OCI-LY3 (cell line): ENCODE measurements around the gene GRIP1.

Experiments used
- H2AFZ ChIP-seq: fragments of 200-600, 300-600 bp; shearing (Covaris generic); 2 replicates; pipeline ENCODE4 v1.6.0; 2014; ENCODE audit warnings: antibody characterized with exemption, low read depth, low read length
- H3K27ac ChIP-seq: fragments of 200-600, 300-600 bp; sonication (generic); 2 replicates; pipeline ENCODE4 v1.5.1; 2014; ENCODE audit warnings: mild to moderate bottlenecking, low read length, moderate library complexity, mixed read lengths
- H3K27me3 ChIP-seq: fragments of 200-600, 300-600 bp; sonication (generic); 2 replicates; pipeline ENCODE4 v1.6.1; 2014; ENCODE audit warnings: low read depth, low read length, mixed read lengths
- H3K36me3 ChIP-seq: fragments of 200-600, 300-600 bp; sonication (generic); replicated peaks from 2 replicates; pipeline ENCODE3; 2014; ENCODE audit warnings: low read depth, low read length, mixed read lengths
- H3K4me1 ChIP-seq: fragments of 300-600, 200-600 bp; sonication (generic); 2 replicates; pipeline ENCODE4 v1.6.1; 2014; ENCODE audit warnings: low read length, mixed read lengths
- H3K4me2 ChIP-seq: fragments of 200-600, 300-600 bp; sonication (generic); 2 replicates; pipeline ENCODE4 v1.6.1; 2014; ENCODE audit warnings: low read length, mixed read lengths
- H3K4me3 ChIP-seq: fragments of 300-600, 200-600 bp; sonication (generic); 2 replicates; pipeline ENCODE4 v1.5.1; 2014; ENCODE audit warnings: antibody characterized with exemption, mild to moderate bottlenecking, low read length, moderate library complexity
- H3K79me2 ChIP-seq: fragments of 300-600, 200-600 bp; shearing (Covaris generic); 2 replicates; pipeline ENCODE4 v1.6.1; 2014; ENCODE audit warnings: mild to moderate bottlenecking, low read length, mixed read lengths
- H3K9ac ChIP-seq: fragments of 300-600, 200-600 bp; shearing (Covaris generic); 2 replicates; pipeline ENCODE4 v1.6.0; 2014; ENCODE audit warnings: mild to moderate bottlenecking, low read length, moderate library complexity
- H3K9me3 ChIP-seq: fragments of 200-600, 300-600 bp; shearing (Covaris generic); 2 replicates; pipeline ENCODE4 v1.6.1; 2014; ENCODE audit warnings: low read length, mixed read lengths; ENCODE audit not compliant: insufficient read depth
- H4K20me1 ChIP-seq: fragments of 200-600, 300-600 bp; sonication (generic); 2 replicates; pipeline ENCODE4 v1.6.1; 2016; ENCODE audit warnings: low read length, mixed read lengths; ENCODE audit not compliant: insufficient read depth
- EZH2phosphoT487 ChIP-seq: fragments of 200-600 bp; shearing (Covaris generic); IDR thresholded peaks from 2 replicates; pipeline ENCODE4 v1.6.1; 2018; ENCODE audit warnings: antibody characterized with exemption, mixed run types, low read depth
- TF ChIP-seq, protein P1 (sequence below): fragments of 200-600, 300-600 bp; sonication (generic); IDR thresholded peaks from 2 replicates; pipeline ENCODE4 v1.5.1; 2014; ENCODE audit warnings: antibody characterized with exemption, low read length, low read depth

GRIP1 gene

GRCh38 chr12:66397574-66398290 is 281.1 kb downstream of the GRIP1 start:
- Histone ChIP-seq H3K79me2 (no peaks in the 10 kb centered on the region), H4K20me1 (no peaks in the 10 kb centered on the region), H3K9me3 (no peaks in the 10 kb centered on the region), H3K4me3 (no peak overlapping the region), H3K27me3 (no peaks in the 10 kb centered on the region), H2AFZ (no peak overlapping the region), H3K27ac (no peak overlapping the region), H3K4me2 (no peak overlapping the region), H3K4me1 (no peaks in the 10 kb centered on the region), H3K9ac (no peak overlapping the region), H3K36me3 (no peaks in the 10 kb centered on the region)
- no peak for TF ChIP-seq EZH2phosphoT487
- TF ChIP-seq, protein P1, sequence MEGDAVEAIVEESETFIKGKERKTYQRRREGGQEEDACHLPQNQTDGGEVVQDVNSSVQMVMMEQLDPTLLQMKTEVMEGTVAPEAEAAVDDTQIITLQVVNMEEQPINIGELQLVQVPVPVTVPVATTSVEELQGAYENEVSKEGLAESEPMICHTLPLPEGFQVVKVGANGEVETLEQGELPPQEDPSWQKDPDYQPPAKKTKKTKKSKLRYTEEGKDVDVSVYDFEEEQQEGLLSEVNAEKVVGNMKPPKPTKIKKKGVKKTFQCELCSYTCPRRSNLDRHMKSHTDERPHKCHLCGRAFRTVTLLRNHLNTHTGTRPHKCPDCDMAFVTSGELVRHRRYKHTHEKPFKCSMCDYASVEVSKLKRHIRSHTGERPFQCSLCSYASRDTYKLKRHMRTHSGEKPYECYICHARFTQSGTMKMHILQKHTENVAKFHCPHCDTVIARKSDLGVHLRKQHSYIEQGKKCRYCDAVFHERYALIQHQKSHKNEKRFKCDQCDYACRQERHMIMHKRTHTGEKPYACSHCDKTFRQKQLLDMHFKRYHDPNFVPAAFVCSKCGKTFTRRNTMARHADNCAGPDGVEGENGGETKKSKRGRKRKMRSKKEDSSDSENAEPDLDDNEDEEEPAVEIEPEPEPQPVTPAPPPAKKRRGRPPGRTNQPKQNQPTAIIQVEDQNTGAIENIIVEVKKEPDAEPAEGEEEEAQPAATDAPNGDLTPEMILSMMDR: no peak

- H2AFZ ChIP-seq: no peak overlapping the region
- no peaks in the 10 kb centered on the region for H4K20me1 ChIP-seq
- H3K4me2 ChIP-seq: no peak overlapping the region
These were observed 285.0 kb downstream of the GRIP1 start for GRCh38 chr12:66393890-66394289.

GRCh38 chr12:66392266-66392915 is 286.5 kb downstream of the GRIP1 start:
- Histone ChIP-seq H3K4me2 (no peak overlapping the region), H3K4me3 (no peak overlapping the region), H3K9me3 (no peaks in the 10 kb centered on the region), H3K27me3 (no peaks in the 10 kb centered on the region), H3K4me1 (peaks cover 6% of the 10 kb centered on the region), H3K36me3 (no peaks in the 10 kb centered on the region), H4K20me1 (no peaks in the 10 kb centered on the region), H3K9ac (no peak overlapping the region), H3K27ac (no peak overlapping the region), H2AFZ (no peak overlapping the region), H3K79me2 (no peaks in the 10 kb centered on the region)
- TF ChIP-seq EZH2phosphoT487: no peak
- TF ChIP-seq, protein P1: no peak

More at GRCh38 chr12:66393890-66394289, 285.0 kb downstream of the GRIP1 start:
- Histone ChIP-seq H3K79me2 (no peaks in the 10 kb centered on the region), H3K4me1 (no peaks in the 10 kb centered on the region), H3K27ac (no peak overlapping the region), H3K9me3 (no peaks in the 10 kb centered on the region), H3K9ac (no peak overlapping the region), H3K4me3 (no peak overlapping the region), H3K36me3 (no peaks in the 10 kb centered on the region), H3K27me3 (no peaks in the 10 kb centered on the region)
- TF ChIP-seq, protein P1: no peak
- TF ChIP-seq EZH2phosphoT487: no peak

DNA sequence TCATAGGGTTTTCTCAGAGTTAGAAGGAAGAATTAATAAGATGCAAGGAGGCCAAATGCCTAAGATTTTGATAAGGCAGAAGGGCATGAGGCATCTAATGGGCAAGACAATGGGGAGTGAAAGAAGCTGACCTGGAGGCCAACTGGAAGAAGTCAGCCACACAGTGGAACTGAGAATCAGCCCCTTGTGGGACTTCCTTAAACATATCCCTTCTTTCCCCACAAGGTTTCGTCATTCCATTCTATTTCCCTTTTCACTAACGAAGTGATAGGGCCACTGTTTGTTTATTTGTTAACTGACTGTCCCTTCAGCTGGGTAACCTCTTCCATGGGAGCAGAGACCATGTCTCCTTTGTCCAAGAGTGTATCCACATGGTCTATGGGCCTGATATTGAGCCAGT is 290.4 kb downstream of the GRIP1 start:
- no peaks in the 10 kb centered on the region for H3K27me3 ChIP-seq
- no peaks in the 10 kb centered on the region for H3K36me3 ChIP-seq
- H3K4me1 ChIP-seq: peaks cover 6% of the 10 kb centered on the region
- no peak overlapping the region for H3K9ac ChIP-seq
- no peak overlapping the region for H3K4me3 ChIP-seq
- no peaks in the 10 kb centered on the region for H3K9me3 ChIP-seq
- no peaks in the 10 kb centered on the region for H4K20me1 ChIP-seq
- no peak overlapping the region for H3K4me2 ChIP-seq
- H2AFZ ChIP-seq: no peak overlapping the region
- TF ChIP-seq, protein P1: no peak
- TF ChIP-seq EZH2phosphoT487: no peak
- H3K27ac ChIP-seq: no peak overlapping the region
- no peaks in the 10 kb centered on the region for H3K79me2 ChIP-seq
